ENCODE measurements around the gene IQSEC3.
"Not testable (repeated sequence)": the region's sequence is repeated elsewhere in the genome, so short reads cannot be mapped to it uniquely, and the experiment has no call there.

The IQSEC3 gene

GRCh38 chr12:209246-209645, 142.7 kb downstream of the IQSEC3 start:
- no peak overlapping the region for H3K4me3 ChIP-seq (ENCODE audit: low read depth in 1 of 2, low read length in 2 of 2)
- no peak overlapping the region for H3K27ac ChIP-seq (ENCODE audit: low read depth, low read length)
- H3K36me3 ChIP-seq (ENCODE audit: insufficient read depth, low read length) = no peaks in the 10 kb centered on the region
- H3K4me1 ChIP-seq (ENCODE audit: insufficient read depth, low read length) = no peaks in the 10 kb centered on the region
- no peak overlapping the region for H3K9ac ChIP-seq (ENCODE audit: low read length)
- no peaks in the 10 kb centered on the region for H3K9me3 ChIP-seq (ENCODE audit: low read length)
- H3K27me3 ChIP-seq (ENCODE audit: control insufficient read depth in 1 of 2, insufficient read depth in 2 of 2, low read length in 2 of 2) = peaks cover 4 to 57% of the 10 kb centered on the region in 2 donors

- H3K9ac ChIP-seq (ENCODE audit: low read length) = no peak overlapping the region
- H3K4me3 ChIP-seq (ENCODE audit: low read depth in 1 of 2, low read length in 2 of 2) = no peak overlapping the region
- H3K9me3 ChIP-seq (ENCODE audit: low read length) = no peaks in the 10 kb centered on the region
- no peaks in the 10 kb centered on the region for H3K36me3 ChIP-seq (ENCODE audit: insufficient read depth, low read length)
- peaks cover 0 to 53% of the 10 kb centered on the region in 2 donors for H3K27me3 ChIP-seq (ENCODE audit: control insufficient read depth in 1 of 2, insufficient read depth in 2 of 2, low read length in 2 of 2)
- no peak overlapping the region for H3K27ac ChIP-seq (ENCODE audit: low read depth, low read length)
- no peaks in the 10 kb centered on the region for H3K4me1 ChIP-seq (ENCODE audit: insufficient read depth, low read length)
These were observed 143.3 kb downstream of the IQSEC3 start for GRCh38 chr12:209851-210250.

GRCh38 chr12:210277-211141, 143.9 kb downstream of the IQSEC3 start:
- H3K9ac ChIP-seq (ENCODE audit: low read length) = no peak overlapping the region
- no peaks in the 10 kb centered on the region for H3K9me3 ChIP-seq (ENCODE audit: low read length)
- H3K27ac ChIP-seq (ENCODE audit: low read depth, low read length) = no peak overlapping the region
- H3K4me1 ChIP-seq (ENCODE audit: insufficient read depth, low read length) = no peaks in the 10 kb centered on the region
- no peak overlapping the region for H3K4me3 ChIP-seq (ENCODE audit: low read depth in 1 of 2, low read length in 2 of 2)
- H3K27me3 ChIP-seq (ENCODE audit: control insufficient read depth in 1 of 2, insufficient read depth in 2 of 2, low read length in 2 of 2) = peaks cover 0 to 48% of the 10 kb centered on the region in 2 donors
- H3K36me3 ChIP-seq (ENCODE audit: insufficient read depth, low read length) = no peaks in the 10 kb centered on the region

GRCh38 chr12:211142-211465, 144.5 kb downstream of the IQSEC3 start:
- peaks cover 0 to 48% of the 10 kb centered on the region in 2 donors for H3K27me3 ChIP-seq (ENCODE audit: control insufficient read depth in 1 of 2, insufficient read depth in 2 of 2, low read length in 2 of 2)
- no peak overlapping the region for H3K27ac ChIP-seq (ENCODE audit: low read depth, low read length)
- no peak overlapping the region for H3K9ac ChIP-seq (ENCODE audit: low read length)
- H3K4me1 ChIP-seq (ENCODE audit: insufficient read depth, low read length) = no peaks in the 10 kb centered on the region
- H3K9me3 ChIP-seq (ENCODE audit: low read length) = no peaks in the 10 kb centered on the region
- no peak overlapping the region for H3K4me3 ChIP-seq (ENCODE audit: low read depth in 1 of 2, low read length in 2 of 2)
- H3K36me3 ChIP-seq (ENCODE audit: insufficient read depth, low read length) = no peaks in the 10 kb centered on the region

- Histone ChIP-seq H3K4me3 (ENCODE audit: low read depth in 1 of 2, low read length in 2 of 2) (no peak overlapping the region), H3K36me3 (ENCODE audit: insufficient read depth, low read length) (no peaks in the 10 kb centered on the region), H3K9ac (ENCODE audit: low read length) (no peak overlapping the region), H3K27me3 (ENCODE audit: control insufficient read depth in 1 of 2, insufficient read depth in 2 of 2, low read length in 2 of 2) (peaks cover 0 to 40% of the 10 kb centered on the region in 2 donors), H3K9me3 (ENCODE audit: low read length) (no peaks in the 10 kb centered on the region), H3K4me1 (ENCODE audit: insufficient read depth, low read length) (no peaks in the 10 kb centered on the region), H3K27ac (ENCODE audit: low read depth, low read length) (no peak overlapping the region)
These were observed 145.3 kb downstream of the IQSEC3 start for GRCh38 chr12:211639-212414.

- H3K9me3 ChIP-seq (ENCODE audit: low read length) = no peaks in the 10 kb centered on the region
- H3K4me3 ChIP-seq (ENCODE audit: low read depth in 1 of 2, low read length in 2 of 2) = no peak overlapping the region
- no peaks in the 10 kb centered on the region for H3K4me1 ChIP-seq (ENCODE audit: insufficient read depth, low read length)
- H3K27ac ChIP-seq (ENCODE audit: low read depth, low read length) = no peak overlapping the region
- H3K27me3 ChIP-seq (ENCODE audit: control insufficient read depth in 1 of 2, insufficient read depth in 2 of 2, low read length in 2 of 2) = peaks cover 0 to 38% of the 10 kb centered on the region in 2 donors
- no peaks in the 10 kb centered on the region for H3K36me3 ChIP-seq (ENCODE audit: insufficient read depth, low read length)
- H3K9ac ChIP-seq (ENCODE audit: low read length) = no peak overlapping the region
These were observed 145.8 kb downstream of the IQSEC3 start for GRCh38 chr12:212415-212714.

GRCh38 chr12:212715-213526, 146.4 kb downstream of the IQSEC3 start:
- Histone ChIP-seq H3K9me3 (ENCODE audit: low read length) (no peaks in the 10 kb centered on the region), H3K27ac (ENCODE audit: low read depth, low read length) (no peak overlapping the region), H3K4me1 (ENCODE audit: insufficient read depth, low read length) (no peaks in the 10 kb centered on the region), H3K9ac (ENCODE audit: low read length) (no peak overlapping the region), H3K27me3 (ENCODE audit: control insufficient read depth in 1 of 2, insufficient read depth in 2 of 2, low read length in 2 of 2) (peaks cover 0 to 38% of the 10 kb centered on the region in 2 donors), H3K36me3 (ENCODE audit: insufficient read depth, low read length) (no peaks in the 10 kb centered on the region), H3K4me3 (ENCODE audit: low read depth in 1 of 2, low read length in 2 of 2) (no peak overlapping the region)

GRCh38 chr12:213527-213932, 147.0 kb downstream of the IQSEC3 start:
- H3K4me1 ChIP-seq (ENCODE audit: insufficient read depth, low read length) = no peaks in the 10 kb centered on the region
- no peaks in the 10 kb centered on the region for H3K36me3 ChIP-seq (ENCODE audit: insufficient read depth, low read length)
- peaks cover 0 to 38% of the 10 kb centered on the region in 2 donors for H3K27me3 ChIP-seq (ENCODE audit: control insufficient read depth in 1 of 2, insufficient read depth in 2 of 2, low read length in 2 of 2)
- no peak overlapping the region for H3K4me3 ChIP-seq (ENCODE audit: low read depth in 1 of 2, low read length in 2 of 2)
- no peak overlapping the region for H3K9ac ChIP-seq (ENCODE audit: low read length)
- no peaks in the 10 kb centered on the region for H3K9me3 ChIP-seq (ENCODE audit: low read length)
- H3K27ac ChIP-seq (ENCODE audit: low read depth, low read length) = no peak overlapping the region

- H3K36me3 ChIP-seq (ENCODE audit: insufficient read depth, low read length) = no peaks in the 10 kb centered on the region
- peaks cover 0 to 34% of the 10 kb centered on the region in 2 donors for H3K27me3 ChIP-seq (ENCODE audit: control insufficient read depth in 1 of 2, insufficient read depth in 2 of 2, low read length in 2 of 2)
- no peak within 1 kb of the TSS for H3K4me3 ChIP-seq (ENCODE audit: low read depth in 1 of 2, low read length in 2 of 2)
- H3K4me1 ChIP-seq (ENCODE audit: insufficient read depth, low read length) = no peaks in the 10 kb centered on the region
- no peak within 1 kb of the TSS for H3K9ac ChIP-seq (ENCODE audit: low read length)
- H3K9me3 ChIP-seq (ENCODE audit: low read length) = no peaks in the 10 kb centered on the region
- no peak within 1 kb of the TSS for H3K27ac ChIP-seq (ENCODE audit: low read depth, low read length)
These were observed 147.6 kb downstream of the IQSEC3 start, which contains the start of gene SLC6A12 for GRCh38 chr12:214003-214741. Gene SLC6A12 (minus strand): TSS chr12:214157. CDS start chr12:209986, 4,171 bp downstream.

GRCh38 chr12:215116-215515, 148.5 kb downstream of the IQSEC3 start:
- Histone ChIP-seq H3K9ac (ENCODE audit: low read length) (no peak overlapping the region), H3K4me3 (ENCODE audit: low read depth in 1 of 2, low read length in 2 of 2) (no peak overlapping the region), H3K27ac (ENCODE audit: low read depth, low read length) (no peak overlapping the region), H3K27me3 (ENCODE audit: control insufficient read depth in 1 of 2, insufficient read depth in 2 of 2, low read length in 2 of 2) (peaks cover 0 to 28% of the 10 kb centered on the region in 2 donors), H3K9me3 (ENCODE audit: low read length) (no peaks in the 10 kb centered on the region), H3K4me1 (ENCODE audit: insufficient read depth, low read length) (no peaks in the 10 kb centered on the region), H3K36me3 (ENCODE audit: insufficient read depth, low read length) (no peaks in the 10 kb centered on the region)

- H3K36me3 ChIP-seq (ENCODE audit: insufficient read depth, low read length); H3K4me1 ChIP-seq (ENCODE audit: insufficient read depth, low read length); H3K27ac ChIP-seq (ENCODE audit: low read depth, low read length); H3K4me3 ChIP-seq (ENCODE audit: low read depth in 1 of 2, low read length in 2 of 2); H3K9me3 ChIP-seq (ENCODE audit: low read length); H3K9ac ChIP-seq (ENCODE audit: low read length): not testable (repeated sequence)
- peaks cover 0 to 21% of the 10 kb centered on the region in 2 donors for H3K27me3 ChIP-seq (ENCODE audit: control insufficient read depth in 1 of 2, insufficient read depth in 2 of 2, low read length in 2 of 2)
These were observed 150.5 kb downstream of the IQSEC3 start for GRCh38 chr12:217029-217428.
